NCI-H1930 (cell line): ENCODE measurements around the gene CRYGN.

Experiments used
- DNase-seq, 2 experiments: peaks; one replicate each; lab custom pipeline; 2025; lab: John Stamatoyannopoulos, UW

Gene CRYGN

GRCh38 chr7:151391358-151391730 lies 48.6 kb downstream of the CRYGN start:
- no peak for DNase-seq

GRCh38 chr7:151390598-151391357 lies 49.2 kb downstream of the CRYGN start:
- no peak for DNase-seq

- DNase-seq, result no peak
These were observed 50.0 kb downstream of the CRYGN start for GRCh38 chr7:151389768-151390597.

- DNase-seq, result no peak
These were observed 50.7 kb downstream of the CRYGN start for GRCh38 chr7:151389096-151389767.

- DNase-seq, result no peak
These were observed 51.5 kb downstream of the CRYGN start for GRCh38 chr7:151388430-151388829.

- DNase-seq, result no peak
These were observed 52.0 kb downstream of the CRYGN start for GRCh38 chr7:151388007-151388297.

GRCh38 chr7:151387161-151388006 lies 52.6 kb downstream of the CRYGN start:
- DNase-seq, result no peak

GRCh38 chr7:151386301-151387160 lies 53.4 kb downstream of the CRYGN start:
- DNase-seq, result no peak

- no peak for DNase-seq
These were observed 54.2 kb downstream of the CRYGN start for GRCh38 chr7:151385626-151386300.

GRCh38 chr7:151384776-151385625 lies 54.9 kb downstream of the CRYGN start:
- no peak for DNase-seq

GRCh38 chr7:151384352-151384697 lies 55.6 kb downstream of the CRYGN start:
- DNase-seq, result no peak

GRCh38 chr7:151383638-151384351 lies 56.1 kb downstream of the CRYGN start:
- DNase-seq, result no peak

GRCh38 chr7:151382079-151382885 lies 57.7 kb downstream of the CRYGN start:
- DNase-seq, result no peak

- DNase-seq, result peak; percentile 23 to 30
These were observed 58.4 kb downstream of the CRYGN start for GRCh38 chr7:151381348-151382078.

- DNase-seq, result no peak
These were observed 58.9 kb downstream of the CRYGN start for GRCh38 chr7:151381098-151381347.

GRCh38 chr7:151380199-151381097 lies 59.5 kb downstream of the CRYGN start:
- no peak for DNase-seq
